AG08395 (cell line): ENCODE results near the gene RNU7-1.

Source experiments
- DNase-seq: peaks from one replicate; pipeline ENCODE4 v3.0.0; 2012; ENCODE audit warnings: mixed read lengths, low spot score

The RNU7-1 gene

DNA sequence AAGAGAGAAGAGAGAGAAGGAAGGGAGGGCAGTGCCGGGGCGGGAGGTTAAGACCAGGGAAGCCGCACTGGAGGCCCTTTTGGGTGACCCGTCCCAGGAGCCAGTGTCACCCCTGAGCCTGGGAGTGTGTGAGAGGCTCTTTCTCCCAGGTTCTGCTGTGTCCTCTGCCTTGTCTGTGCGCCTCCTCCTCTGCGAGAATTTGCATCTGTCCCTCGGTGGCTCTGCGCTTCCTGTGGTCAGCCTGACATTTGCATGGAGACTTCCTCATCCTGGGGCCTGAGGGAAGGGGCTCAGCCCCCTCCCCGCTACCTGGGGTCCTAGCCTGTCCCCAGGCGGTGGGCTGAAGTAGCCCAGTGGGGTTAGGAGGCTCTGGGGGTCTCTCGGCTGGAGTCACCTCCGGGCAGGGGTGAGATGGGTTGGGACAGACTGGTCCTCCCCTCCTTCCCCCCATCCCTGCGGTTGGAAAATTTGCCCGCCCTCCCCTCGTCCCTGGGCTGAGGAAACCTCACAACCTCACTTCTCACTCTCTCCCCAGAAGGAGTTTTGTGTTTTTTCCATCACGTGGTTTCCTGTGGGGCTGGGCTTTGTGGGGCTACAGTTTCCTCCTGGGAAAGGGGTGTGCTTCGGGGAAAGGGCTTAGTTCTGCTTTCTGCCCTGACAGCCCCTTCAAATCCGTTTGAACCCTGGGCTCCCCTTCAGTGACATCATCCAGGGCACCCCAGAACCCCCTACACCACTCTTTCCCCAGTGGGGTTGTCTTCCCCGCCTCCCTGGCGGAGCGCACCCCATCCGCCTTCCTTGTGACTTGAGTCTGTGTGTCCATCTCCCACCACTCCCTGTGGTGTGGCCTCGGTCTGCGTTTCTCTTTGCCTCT, 10.1 kb downstream of the RNU7-1 start:
- peak; percentile 65 for DNase-seq

DNA sequence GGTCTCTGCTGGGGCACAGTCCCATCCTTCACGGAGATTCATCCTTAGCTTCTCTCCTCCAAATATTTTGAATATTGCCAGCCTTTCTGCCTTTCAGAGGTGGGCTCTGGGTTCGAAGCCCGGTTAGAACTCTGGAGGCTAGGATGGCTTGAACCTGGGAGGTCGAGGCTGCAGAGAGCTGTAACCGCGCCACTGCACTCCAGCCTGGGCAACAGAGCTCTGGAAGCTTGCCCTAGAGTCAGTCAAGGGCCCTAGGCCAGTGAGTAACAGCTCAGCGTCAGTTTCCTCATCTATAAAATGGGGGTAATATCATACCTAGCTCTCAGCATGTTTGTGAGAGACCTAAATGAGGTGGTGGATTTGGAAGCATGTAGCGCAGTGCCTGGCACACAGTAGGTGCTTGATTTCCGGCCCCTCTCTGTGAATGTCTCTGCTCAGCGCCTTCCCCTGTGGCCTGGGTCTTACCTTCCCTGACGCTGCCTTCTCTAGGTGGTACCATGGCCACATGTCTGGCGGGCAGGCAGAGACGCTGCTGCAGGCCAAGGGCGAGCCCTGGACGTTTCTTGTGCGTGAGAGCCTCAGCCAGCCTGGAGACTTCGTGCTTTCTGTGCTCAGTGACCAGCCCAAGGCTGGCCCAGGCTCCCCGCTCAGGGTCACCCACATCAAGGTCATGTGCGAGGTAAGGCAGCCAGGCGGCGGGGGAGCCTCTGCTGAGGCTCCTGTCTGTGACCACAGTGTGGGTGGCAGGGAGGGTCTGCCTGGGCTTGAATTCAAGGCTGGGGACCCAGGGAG, 10.9 kb downstream of the RNU7-1 start:
- no peak for DNase-seq

DNA sequence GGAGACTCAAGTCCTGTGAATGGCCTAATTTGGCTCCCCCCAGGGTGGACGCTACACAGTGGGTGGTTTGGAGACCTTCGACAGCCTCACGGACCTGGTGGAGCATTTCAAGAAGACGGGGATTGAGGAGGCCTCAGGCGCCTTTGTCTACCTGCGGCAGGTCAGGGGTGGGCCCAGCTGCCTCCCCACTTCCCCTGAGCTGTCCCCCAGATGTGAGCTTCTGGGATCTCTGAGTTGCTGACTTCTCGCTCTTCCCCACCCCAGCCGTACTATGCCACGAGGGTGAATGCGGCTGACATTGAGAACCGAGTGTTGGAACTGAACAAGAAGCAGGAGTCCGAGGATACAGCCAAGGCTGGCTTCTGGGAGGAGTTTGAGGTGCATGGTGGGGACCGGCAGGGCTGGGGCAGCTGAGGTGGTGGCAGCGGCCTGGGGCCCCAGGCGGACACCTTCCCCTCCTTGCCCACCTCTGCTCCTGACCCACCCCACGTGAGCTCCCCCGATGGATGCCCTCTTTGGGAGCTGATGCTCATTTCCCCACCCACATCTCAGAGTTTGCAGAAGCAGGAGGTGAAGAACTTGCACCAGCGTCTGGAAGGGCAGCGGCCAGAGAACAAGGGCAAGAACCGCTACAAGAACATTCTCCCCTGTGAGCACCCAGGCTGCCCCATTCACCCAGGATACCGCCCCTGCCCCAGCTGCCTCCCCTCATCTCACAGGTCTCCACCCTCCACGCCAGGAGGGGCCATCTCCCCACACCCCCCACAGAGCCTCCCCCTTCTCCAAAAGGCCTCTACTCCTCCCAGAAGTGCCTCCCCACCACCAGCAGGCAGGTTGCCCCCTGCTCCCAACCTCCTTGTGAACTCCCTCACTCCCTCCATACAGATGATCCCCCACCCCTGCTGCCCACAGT, 11.7 kb downstream of the RNU7-1 start:
- DNase-seq, result no peak

DNA sequence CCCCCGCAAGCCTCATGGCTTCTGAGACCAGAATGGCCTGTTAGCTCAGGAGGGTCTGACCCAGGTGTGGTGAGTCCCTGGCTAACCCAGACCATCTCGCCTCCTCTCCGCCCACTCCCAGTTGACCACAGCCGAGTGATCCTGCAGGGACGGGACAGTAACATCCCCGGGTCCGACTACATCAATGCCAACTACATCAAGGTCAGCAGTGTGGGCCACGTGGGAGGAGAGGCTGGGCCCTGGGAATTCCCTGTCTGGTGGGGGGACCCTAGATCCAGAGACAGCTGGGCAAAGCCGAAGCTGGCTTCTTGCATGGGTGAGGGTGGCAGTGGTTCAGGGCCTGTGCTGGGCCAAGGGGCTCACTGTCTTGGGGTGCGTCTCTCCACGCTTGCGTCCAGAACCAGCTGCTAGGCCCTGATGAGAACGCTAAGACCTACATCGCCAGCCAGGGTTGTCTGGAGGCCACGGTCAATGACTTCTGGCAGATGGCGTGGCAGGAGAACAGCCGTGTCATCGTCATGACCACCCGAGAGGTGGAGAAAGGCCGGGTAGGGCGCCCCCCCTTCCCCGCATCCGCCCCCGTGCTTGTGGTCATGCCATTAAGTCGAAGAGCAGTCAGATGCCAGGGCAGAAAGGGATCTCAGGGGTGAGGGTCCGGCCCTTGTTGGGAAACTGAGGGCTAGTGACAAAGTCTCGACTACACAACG, 12.6 kb downstream of the RNU7-1 start:
- DNase-seq, result no peak

DNA sequence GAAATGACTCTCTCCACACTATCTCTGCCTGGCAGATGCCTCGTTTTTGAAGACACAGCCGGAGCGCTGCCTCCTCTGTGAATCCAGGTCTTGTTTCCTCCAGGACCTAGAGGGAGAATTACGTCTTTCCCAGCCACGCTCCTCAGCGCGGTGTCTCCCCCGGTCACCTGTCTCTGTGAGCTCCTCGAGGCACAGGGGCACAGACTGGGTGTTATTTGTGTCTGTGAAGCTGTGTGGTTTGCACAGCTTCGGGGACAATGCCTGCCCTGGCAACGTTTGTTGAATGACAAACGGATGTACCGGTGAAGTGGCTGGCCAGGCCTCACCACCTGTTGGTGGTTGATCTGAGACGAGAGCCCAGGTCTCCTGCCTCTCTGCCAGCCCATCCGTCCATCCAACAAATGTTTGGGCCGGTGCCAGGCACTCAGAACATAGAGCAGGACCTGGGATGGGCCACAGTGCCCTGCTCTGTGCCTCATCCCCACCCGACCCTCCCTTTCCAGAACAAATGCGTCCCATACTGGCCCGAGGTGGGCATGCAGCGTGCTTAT, 13.6 kb downstream of the RNU7-1 start:
- DNase-seq, result no peak

DNA sequence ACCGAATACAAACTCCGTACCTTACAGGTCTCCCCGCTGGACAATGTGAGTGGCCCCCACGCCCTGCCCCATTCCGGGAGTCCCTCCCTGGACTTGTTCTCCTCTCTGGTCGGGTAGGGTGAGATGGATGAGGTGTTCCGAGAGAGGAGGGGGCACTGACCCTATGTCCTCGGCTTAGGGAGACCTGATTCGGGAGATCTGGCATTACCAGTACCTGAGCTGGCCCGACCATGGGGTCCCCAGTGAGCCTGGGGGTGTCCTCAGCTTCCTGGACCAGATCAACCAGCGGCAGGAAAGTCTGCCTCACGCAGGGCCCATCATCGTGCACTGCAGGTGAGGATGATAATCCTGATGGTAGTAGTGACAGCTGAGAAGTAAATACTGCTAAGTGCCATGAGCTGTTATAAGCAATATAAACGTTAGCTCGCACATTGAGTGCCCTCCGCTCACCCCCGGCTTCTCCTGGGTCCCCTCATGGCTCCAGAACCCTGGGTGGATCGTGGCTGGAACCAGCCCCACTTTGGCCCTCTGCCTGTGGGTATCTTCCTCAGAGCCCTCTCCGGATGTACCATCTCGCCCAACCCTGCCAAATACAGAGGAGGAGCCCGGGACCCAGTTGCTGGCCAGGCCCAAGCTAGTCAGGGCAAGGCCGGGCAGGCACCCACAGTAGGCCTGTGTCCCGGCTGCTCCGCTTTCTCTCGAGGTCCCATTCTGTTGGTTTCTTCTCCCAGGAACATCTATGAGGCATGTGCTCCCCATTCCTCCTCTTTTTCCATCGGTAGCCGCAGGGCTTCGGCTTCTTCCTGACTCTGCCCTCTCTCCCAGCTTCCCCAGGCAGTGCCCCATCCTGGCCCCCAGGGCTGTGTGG, 14.4 kb downstream of the RNU7-1 start:
- no peak for DNase-seq

DNA sequence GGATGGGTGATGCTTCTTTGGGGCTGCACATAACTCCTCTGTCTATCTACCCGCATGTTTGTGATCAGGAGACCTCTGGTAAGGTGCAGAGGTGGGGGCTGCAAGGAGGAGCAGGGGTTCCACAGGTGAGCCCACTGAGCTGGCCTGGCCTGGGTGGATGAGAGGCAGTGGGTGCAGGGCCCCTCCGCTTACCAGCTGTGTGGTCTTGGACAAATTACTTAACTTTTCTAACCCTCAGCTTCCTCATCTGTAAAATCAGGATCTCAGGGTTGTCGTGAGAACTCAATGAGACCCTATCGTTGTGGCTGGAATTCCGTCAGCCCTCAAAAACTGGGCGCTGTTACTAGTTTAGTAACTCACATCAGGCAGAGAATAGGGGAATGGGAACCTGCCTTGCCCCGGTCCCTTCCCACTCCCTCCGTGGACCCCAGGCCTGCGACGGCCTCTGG, 15.0 kb downstream of the RNU7-1 start:
- DNase-seq, result no peak

DNA sequence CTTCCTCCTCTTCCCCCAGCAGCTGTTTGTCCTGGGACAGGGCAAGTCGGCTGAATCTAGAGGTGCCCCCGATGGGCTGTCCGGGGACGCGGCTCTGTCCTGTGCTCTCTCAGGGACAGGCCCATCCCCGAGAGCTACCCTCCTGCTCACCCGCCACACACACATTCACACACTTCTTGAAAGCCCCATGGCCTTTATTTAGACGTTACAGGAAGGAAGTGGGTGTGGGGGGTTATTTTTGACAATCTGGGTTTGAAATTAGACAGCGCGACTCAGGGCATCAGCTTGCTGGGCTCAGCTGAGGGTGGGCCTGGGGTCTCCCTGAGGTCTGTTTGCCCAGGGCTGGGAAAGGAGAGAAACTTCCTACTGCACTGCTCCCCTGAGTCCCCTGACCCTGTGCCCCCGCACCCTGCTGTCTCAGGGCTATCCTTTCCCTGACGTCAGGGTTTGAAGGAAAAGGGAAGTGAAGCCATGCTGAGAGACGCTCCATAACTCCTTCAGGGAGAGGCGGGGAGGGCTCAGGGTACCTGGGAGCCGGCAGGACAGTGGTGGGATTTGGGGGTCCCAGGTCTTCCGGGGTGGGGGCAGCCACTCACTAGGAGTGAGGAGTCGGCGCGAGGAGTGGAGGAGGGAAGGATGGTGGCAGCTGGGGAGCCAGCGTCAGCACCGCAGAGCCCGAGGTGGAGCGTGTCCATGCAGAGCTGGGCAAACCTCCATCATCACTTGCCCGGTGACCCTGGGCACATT, 15.6 kb downstream of the RNU7-1 start:
- no peak for DNase-seq

DNA sequence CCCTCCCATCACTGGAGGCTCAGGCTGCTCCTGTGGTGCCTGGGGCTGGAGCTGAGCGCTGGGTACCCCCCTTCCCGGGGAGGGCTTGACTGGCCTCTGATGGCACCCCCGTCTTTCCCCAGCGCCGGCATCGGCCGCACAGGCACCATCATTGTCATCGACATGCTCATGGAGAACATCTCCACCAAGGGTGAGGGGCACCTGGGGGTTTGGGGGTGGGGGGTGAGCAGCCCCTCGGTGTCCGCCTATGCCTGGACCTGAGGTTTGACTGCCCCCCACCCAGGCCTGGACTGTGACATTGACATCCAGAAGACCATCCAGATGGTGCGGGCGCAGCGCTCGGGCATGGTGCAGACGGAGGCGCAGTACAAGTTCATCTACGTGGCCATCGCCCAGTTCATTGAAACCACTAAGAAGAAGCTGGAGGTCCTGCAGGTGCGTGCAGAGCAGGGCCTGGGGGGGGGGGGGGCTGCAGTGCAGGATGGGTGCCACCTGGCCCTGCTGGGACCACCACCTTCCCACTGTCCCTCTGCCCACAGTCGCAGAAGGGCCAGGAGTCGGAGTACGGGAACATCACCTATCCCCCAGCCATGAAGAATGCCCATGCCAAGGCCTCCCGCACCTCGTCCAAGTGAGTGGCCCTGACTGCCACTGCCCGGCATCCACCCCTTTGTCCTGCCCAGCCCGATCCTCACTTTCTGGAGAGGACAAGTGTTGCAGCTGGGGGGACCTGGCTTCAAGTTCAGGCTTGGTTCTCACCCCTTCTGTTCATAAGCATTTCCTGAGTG, 16.4 kb downstream of the RNU7-1 start:
- no peak for DNase-seq

DNA sequence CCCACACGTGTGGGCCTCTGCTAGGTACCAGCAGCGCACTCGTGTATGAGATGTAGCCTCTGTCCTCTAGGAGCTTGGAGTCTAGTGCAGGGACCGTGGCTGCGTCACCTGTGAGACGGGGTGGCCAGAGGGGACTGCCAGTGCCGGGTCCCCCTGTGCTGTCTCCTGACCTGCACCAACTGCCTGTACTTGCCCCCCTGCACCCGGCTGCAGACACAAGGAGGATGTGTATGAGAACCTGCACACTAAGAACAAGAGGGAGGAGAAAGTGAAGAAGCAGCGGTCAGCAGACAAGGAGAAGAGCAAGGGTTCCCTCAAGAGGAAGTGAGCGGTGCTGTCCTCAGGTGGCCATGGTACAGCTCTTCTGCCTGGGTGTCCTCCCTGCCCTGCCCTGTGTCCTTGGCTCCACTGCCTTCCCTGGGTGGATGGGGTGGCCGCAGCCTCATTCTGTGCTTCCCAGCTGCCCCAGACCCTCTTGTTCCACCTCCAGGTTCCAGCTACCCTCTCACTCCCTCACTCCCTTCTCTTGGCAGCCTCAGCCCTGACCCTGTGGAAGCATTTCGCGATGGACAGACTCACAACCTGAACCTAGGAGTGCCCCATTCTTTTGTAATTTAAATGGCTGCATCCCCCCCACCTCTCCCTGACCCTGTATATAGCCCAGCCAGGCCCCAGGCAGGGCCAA, 17.1 kb downstream of the RNU7-1 start:
- peak; percentile 17 for DNase-seq

DNA sequence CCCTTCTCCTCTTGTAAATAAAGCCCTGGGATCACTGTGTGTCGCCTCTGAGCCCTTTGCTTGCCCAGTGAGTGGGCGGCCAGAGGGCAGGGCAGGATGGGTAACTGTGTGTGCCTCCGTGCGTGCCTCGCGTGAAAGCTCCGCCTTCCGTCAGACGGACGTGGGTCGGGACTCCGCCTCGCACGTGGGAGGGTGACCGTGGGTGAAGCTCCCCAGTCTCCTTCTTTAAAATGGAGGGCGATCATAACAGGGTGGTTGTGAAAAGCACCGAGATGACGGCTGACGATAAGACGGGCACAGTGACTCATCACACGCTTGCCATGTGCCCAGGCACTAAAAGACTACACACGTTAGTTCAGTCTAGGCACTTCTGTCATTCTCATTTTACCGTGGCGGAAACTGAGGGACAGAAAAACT, 17.7 kb downstream of the RNU7-1 start:
- peak; percentile 68 for DNase-seq

DNA sequence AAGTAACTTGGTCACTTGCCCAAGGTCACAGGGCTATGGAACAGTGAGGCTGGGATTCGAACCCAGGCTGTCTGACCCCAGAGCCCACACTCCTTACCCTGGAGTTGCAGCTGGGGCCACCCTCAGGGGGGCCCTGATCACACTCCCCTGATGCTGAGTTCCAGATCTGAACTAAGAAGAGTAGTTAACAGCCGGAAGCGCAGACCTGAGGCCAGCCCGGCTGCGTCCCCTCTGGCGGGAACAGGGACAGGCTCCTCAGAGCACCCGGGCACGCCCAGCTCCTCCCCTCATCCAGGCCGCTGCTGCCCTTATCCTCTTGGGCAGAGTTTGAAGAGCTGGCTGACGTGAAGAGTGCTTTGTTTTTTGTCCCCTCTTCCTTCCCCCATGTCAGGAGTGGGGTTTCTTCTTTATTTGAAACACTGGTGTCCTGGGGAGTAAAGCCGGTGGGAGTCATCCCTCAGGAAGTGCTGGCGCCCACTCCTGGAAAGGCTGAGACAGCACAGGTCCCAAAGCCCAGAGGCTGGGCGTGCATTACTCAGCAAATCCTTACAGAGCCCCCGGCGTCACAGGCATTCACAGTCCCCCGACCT, 18.2 kb downstream of the RNU7-1 start:
- peak; percentile 74 for DNase-seq

DNA sequence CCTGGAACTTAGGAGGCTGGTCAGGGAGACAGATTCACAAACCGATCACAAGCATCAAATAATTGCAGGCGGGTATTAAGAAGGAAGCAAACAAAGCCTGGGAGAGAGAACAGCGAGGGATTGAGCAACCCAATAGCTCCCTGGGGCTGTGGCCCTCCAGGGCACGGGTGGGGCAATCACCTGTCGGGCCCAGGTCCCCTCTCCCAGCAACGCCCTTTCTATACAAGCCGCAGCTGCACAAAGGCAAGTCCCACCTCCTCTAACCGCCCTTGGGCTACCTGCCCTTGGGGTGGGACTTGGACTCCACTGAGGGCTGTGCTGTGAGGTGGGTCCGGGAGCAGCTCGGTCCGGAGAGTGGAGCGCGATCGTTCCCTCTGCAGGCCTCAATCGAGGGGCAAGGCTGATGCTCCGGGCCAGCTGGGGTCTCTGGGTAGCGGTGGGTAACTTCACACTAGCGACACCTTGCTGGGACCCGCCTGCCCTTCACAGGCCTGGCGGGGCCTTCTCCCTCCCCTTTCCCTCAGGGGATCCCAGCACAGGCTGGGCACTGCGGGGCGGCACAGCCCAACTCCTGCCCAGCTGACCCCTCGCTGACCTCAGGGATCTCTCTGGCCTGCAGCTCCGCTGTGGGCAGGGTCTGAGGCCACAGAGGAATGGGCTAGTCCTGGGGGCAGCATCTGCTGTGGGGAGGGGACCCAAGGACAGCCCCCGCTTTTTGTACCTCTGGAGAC, 18.8 kb downstream of the RNU7-1 start:
- DNase-seq, result no peak

DNA sequence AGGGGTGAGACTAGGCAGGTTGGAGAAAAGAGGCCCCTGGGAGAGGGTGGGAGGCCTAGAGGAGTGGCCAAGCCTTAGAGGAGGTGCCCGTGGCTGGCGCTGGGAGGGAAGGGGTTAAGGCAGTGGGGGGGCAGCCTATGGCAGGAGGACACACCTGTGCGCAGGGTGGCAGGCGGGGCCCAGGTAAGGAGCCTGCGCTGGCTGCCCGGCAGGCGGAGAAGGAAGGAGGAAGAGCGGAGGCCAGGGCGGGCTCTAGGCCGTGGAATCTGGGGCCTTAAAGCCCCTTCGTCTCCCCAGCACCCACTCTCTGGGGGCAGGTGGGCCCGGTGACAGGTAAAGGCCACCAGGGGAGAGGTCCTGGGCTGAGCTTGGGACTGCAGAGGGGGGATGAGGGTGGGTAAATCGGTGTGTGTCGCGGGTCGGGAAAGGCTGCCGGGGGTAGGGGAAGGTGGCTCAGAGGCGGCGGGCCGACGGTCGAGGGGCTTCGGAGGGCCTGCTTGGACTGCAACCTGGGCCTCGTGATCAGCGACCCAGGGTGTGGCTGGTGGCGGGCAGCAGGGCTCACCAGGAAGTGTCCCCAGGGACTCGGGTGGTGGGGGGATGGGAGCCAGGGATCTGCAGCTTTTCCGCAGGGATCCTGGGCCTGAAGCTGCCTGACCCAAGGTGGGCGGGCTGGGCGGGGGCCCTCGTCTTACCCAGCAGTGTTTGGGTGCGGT, 19.6 kb downstream of the RNU7-1 start:
- DNase-seq, result no peak

DNA sequence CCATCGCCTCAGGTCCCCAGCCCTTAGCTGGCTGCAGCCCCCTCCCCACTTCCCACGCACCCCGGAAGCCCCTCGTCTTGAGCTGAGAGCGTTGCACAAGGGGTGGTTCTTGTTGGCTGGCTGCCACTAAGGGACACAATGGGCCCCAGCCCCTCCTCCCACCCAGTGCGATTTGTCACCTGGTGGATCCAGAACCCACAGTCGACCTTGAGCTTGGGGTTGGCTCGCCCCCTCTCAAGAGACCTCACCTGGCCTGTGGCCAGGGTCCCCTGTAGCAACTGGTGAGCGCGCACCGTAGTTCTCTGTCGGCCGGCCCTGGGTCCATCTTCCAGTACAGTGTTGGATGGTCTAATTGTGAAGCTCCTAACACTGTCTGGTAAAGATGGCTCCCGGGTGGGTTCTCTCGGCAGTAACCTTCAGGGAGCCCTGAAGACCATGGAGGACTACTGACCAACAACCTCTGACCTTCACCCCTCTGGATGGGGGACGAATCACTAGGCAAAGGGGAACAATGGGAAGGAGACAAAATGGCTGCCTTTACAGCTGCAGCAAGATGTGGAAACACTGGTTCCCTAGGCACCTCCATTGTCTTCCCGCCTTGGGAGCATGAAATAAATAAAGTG, 20.3 kb downstream of the RNU7-1 start:
- no peak for DNase-seq

DNA sequence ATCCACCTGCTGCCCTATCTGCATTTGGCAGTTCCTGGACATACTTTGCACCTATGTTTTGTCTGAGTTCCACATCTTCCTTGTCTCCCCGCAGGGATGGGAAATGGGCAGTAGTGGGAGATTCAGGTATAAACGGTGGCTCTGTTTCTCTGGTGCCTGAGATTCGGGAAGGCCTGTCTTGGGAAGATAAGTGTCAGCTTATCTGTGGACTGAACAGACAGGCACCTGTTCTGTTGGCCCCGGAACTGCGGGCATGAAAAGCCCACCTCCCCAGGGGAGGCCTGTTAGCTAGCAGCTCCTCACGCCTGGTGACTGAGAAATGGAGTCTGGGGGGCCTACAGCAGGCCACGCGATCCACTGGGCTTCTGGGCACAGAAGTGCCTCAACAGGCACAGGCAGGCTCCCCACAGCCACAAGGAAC, 21.0 kb downstream of the RNU7-1 start:
- no peak for DNase-seq
